GM12892 (cell line): ENCODE measurements around the gene FAR2.

Experiments
- POLR2AphosphoS5 ChIP-seq: IDR thresholded peaks from 2 replicates; pipeline ENCODE4 v1.6.1; 2011; ENCODE audit warnings: low read depth, low read length, control low read depth
- TAF1 ChIP-seq: IDR thresholded peaks from 2 replicates; pipeline ENCODE4 v1.6.1; 2011; ENCODE audit warnings: low read depth, mild to moderate bottlenecking, control low read depth, low read length, borderline replicate concordance

DNA sequence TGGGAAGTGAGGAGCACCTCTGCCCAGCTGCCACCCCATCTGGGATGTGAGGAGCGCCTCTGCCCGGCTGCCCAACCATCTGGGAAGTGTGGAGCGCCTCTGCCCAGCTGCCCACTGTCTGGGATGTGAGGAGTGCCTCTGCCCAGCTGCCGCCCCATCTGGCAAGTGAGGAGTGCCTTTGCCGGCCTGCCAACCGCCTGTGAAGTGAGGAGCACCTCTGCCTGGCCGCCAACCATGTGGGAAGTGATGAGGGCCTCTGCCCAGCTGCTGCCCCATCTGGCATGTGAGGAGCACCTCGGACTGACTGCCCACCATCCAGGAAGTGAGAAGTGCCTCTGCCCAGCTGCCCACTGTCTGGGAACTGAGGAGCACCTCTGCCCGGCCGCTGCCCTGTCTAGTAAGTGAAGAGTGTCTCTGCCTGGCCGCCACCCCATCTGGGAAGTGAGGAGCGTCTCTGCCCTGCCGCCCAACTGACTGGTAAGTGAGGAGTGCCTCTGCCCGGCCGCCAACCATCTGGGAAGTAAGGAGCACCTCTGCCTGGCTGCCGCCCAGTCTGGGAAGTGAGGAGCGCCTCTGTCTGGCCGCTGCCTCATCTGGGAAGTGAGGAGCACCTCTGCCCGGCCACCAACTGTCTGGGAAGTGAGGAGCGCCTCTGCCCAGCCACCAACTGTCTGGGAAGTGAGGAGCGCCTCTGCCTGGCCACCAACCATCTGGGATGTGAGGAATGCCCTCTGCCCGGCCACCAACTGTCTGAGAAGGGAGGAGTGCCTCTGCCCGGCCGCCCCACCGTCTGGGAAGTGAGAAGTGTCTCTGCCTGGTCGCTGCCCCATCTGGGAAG is 22.6 kb downstream of the FAR2 start:
- TF ChIP-seq POLR2AphosphoS5 = no peak
- TF ChIP-seq TAF1 = no peak
